OCI-LY1 (cell line): ENCODE results near the gene TJP3.

Source experiments
- CTCF ChIP-seq: fragments of 200-600 bp; sonication (generic), shearing (Covaris generic); IDR thresholded peaks from 2 replicates; pipeline ENCODE4 v1.5.1; 2017; ENCODE audit warnings: mild to moderate bottlenecking, antibody characterized with exemption, low read length, moderate library complexity, mixed read lengths
- EZH2 ChIP-seq: fragments of 200-600 bp; sonication (generic), shearing (Covaris generic); IDR thresholded peaks from 2 replicates; pipeline ENCODE4 v1.8.0; 2017; ENCODE audit warnings: borderline replicate concordance, mixed run types, mild to moderate bottlenecking, antibody characterized with exemption, low read length, moderate library complexity, mixed read lengths

GRCh38 chr19:3773814-3774515 is 65.8 kb downstream of the TJP3 start:
- TF ChIP-seq CTCF, result no peak
- no peak for TF ChIP-seq EZH2
